GM19239 (cell line): ENCODE measurements around the gene ENPP6.

Experiments
- DNase-seq: peaks from one replicate; pipeline ENCODE4 v3.0.0; 2011; ENCODE audit warnings: low spot score; ENCODE audit not compliant: insufficient read length
- FAIRE-seq: peaks from 2 replicates; lab custom pipeline; 2011; peaks lifted over from hg19 to GRCh38; lab: Jason Lieb, UNC

Gene ENPP6

GRCh38 chr4:184217634-184218033, at the start of gene ENPP6:
Gene ENPP6 (minus strand): TSS chr4:184217873. CDS start chr4:184217819, 54 bp downstream.
- FAIRE-seq (no peak), DNase-seq (no peak)

- FAIRE-seq = no peak
These were observed 49.5 kb upstream of the ENPP6 start for GRCh38 chr4:184267206-184267608.

GRCh38 chr4:184265546-184266351, 48.1 kb upstream of the ENPP6 start:
- FAIRE-seq (peak; percentile 96), DNase-seq (no peak)

More at GRCh38 chr4:184267206-184267608, 49.5 kb upstream of the ENPP6 start:
- DNase-seq = no peak

- FAIRE-seq (peak; percentile 96), DNase-seq (no peak)
These were observed 46.4 kb upstream of the ENPP6 start for GRCh38 chr4:184263910-184264732.

GRCh38 chr4:184263461-184263860, 45.8 kb upstream of the ENPP6 start:
- FAIRE-seq (no peak), DNase-seq (no peak)

GRCh38 chr4:184262901-184263300, 45.2 kb upstream of the ENPP6 start:
- DNase-seq (no peak), FAIRE-seq (no peak)

GRCh38 chr4:184261246-184261645, 43.6 kb upstream of the ENPP6 start:
- FAIRE-seq (no peak), DNase-seq (no peak)

- FAIRE-seq (no peak), DNase-seq (no peak)
These were observed 42.2 kb upstream of the ENPP6 start for GRCh38 chr4:184259866-184260265.

GRCh38 chr4:184259081-184259480, 41.4 kb upstream of the ENPP6 start:
- no peak for FAIRE-seq
- DNase-seq = no peak

- FAIRE-seq = no peak
These were observed 38.4 kb upstream of the ENPP6 start for GRCh38 chr4:184255871-184256642.

GRCh38 chr4:184255361-184255760, 37.7 kb upstream of the ENPP6 start:
- FAIRE-seq (no peak), DNase-seq (no peak)

More at GRCh38 chr4:184255871-184256642, 38.4 kb upstream of the ENPP6 start:
- DNase-seq = no peak

GRCh38 chr4:184253072-184253420, 35.4 kb upstream of the ENPP6 start:
- no peak for DNase-seq
- FAIRE-seq = no peak

- DNase-seq (no peak), FAIRE-seq (no peak)
These were observed 34.7 kb upstream of the ENPP6 start for GRCh38 chr4:184252136-184253071.

- no peak for DNase-seq
- no peak for FAIRE-seq
These were observed 34.0 kb upstream of the ENPP6 start for GRCh38 chr4:184251670-184251980.

- no peak for FAIRE-seq
- DNase-seq = peak; percentile 63
These were observed 33.4 kb upstream of the ENPP6 start for GRCh38 chr4:184250795-184251669.

- FAIRE-seq (no peak), DNase-seq (no peak)
These were observed 30.5 kb upstream of the ENPP6 start for GRCh38 chr4:184248216-184248615.

- no peak for FAIRE-seq
- DNase-seq = no peak
These were observed 29.7 kb upstream of the ENPP6 start for GRCh38 chr4:184247421-184247820.

- FAIRE-seq (no peak), DNase-seq (no peak)
These were observed 28.8 kb upstream of the ENPP6 start for GRCh38 chr4:184246426-184246825.
